Measurements from ENCODE around the gene FDX2. TPM values are rescaled to one million over a fixed set of nuclear protein-coding genes. Genes with fewer than 3 reads are reported as not detected.

FDX2 gene
- total and polyA plus RNA-seq, 2 donors (not counting 3 experiments of a cell fraction or from before 2014, with no cell fraction given) = 20.5 to 59.8 TPM

DNA sequence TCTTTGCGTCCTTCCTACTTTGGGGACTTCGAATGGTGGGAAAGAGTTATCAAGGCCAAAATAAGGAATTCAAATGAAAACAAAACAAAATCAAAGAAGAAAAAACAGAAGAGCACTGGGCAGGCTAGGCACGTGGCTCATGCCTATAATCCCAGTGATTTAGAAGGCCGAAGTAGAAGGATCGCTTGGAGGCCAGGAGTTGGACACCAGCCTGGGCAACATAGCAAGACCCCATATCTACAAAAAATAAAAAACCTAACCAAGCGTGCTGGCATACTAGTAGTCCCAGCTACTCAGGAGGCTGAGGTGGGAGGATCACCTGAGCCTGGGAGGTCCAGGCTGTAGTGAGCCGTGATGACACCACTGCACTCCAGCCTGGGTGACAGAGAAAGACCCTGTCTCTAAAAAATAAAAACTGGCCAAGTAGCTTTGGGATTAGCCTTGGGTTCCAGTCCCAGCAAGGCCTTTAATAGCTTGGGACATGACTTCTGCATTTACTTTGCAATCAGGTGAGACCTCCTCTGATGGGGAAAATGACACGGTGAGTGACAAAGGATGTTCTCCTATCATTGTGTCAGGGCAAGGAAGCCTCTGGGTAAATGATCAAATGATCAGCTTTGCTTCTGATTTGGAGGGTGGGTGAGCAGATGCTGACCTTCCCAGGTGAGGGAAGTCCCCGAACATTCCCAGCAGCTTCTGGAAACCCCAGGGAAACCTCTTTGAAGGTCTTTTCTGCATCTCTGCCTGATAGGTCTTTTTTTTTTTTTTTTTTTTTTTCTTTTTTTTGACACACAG, 37.8 kb downstream of the FDX2 start:
- Histone ChIP-seq H3K4me1 (ENCODE audit: control insufficient read depth, extremely low read depth, insufficient read depth, low read length) (no peaks in the 10 kb centered on the region), H3K4me3 (replicated peaks in 1 of 3; ENCODE audit: insufficient read depth in 1 of 3, low read depth in 1 of 3, low read length in 3 of 3) (no peak overlapping the region), H2AFZ (ENCODE audit: low read depth, low read length) (no peak overlapping the region), H3K27me3 (ENCODE audit: control insufficient read depth in 2 of 2, insufficient read depth in 2 of 2, low read length in 2 of 2) (no peaks in the 10 kb centered on the region), H3K4me2 (ENCODE audit: insufficient read depth, low read length) (no peak overlapping the region), H3K79me2 (ENCODE audit: control insufficient read depth, insufficient read depth, low read length) (no peaks in the 10 kb centered on the region), H3K36me3 (ENCODE audit: control insufficient read depth in 2 of 2, extremely low read depth in 1 of 2, insufficient read depth in 2 of 2, low read length in 2 of 2) (no peaks in the 10 kb centered on the region), H3K9me1 (replicated peaks; ENCODE audit: control insufficient read depth, extremely low read depth, insufficient read depth, low read length) (no peaks in the 10 kb centered on the region), H3K9ac (replicated peaks; ENCODE audit: extremely low read depth, insufficient read depth, low read length) (no peak overlapping the region), H3K9me3 (replicated peaks; ENCODE audit: control insufficient read depth, insufficient read depth, low read length) (no peaks in the 10 kb centered on the region), H3K27ac (ENCODE audit: insufficient read depth, low read depth, low read length) (no peak overlapping the region), H4K20me1 (replicated peaks; ENCODE audit: control insufficient read depth, extremely low read depth, insufficient read depth, low read length) (no peaks in the 10 kb centered on the region)
- ChIA-PET CTCF (interaction anchor here (0.7 to 3.7 kb wide), 3 partner anchors 9 to 97 kb away, joined by 3 to 14 read pairs (median 12); no protein-coding TSS in a partner anchor), POLR2A (interaction anchor here (1.1 kb wide), 1 partner anchor 9 kb away, joined by 13 read pairs; no protein-coding TSS in a partner anchor)
- DNase-seq (ENCODE audit: low read depth, low spot score) = no peak
- BruUV-seq (replicated peaks) = no TSS peak
- no peak for FAIRE-seq
- intact Hi-C loops (cut with micrococcal nuclease) (no loop called here), dilution Hi-C loops (cut with MboI; ENCODE audit: extremely low pct_ligation_motif_present, low sequenced_read_pairs) (no loop called here)
- TF ChIP-seq POLR2AphosphoS5 (IDR thresholded peaks at IDR 0.05; ENCODE audit: insufficient read depth, low read depth, low read length) (no peak), MAX (IDR thresholded peaks at IDR 0.05; ENCODE audit: insufficient read depth, insufficient read length) (no peak), FOS (IDR thresholded peaks at IDR 0.05; ENCODE audit: borderline replicate concordance, insufficient read depth, low read length) (no peak), POLR2A (IDR thresholded peaks at IDR 0.05; ENCODE audit: low read depth, low read length) (no peak), GATA2 (IDR thresholded peaks at IDR 0.05; ENCODE audit: insufficient read depth, insufficient read length, low read depth, low read length) (no peak), MYC (IDR thresholded peaks at IDR 0.05; ENCODE audit: low read depth, low read length) (no peak), CTCF (IDR thresholded peaks at IDR 0.05; ENCODE audit: extremely low read depth in 1 of 2, insufficient read depth in 1 of 2, low read depth in 1 of 2, low read length in 2 of 2) (no peak)
